Renal cortical epithelial cell (primary cell): ENCODE data around the gene FNDC7. TPM values are rescaled to one million over a fixed set of nuclear protein-coding genes. Genes with fewer than 3 reads are reported as not detected.
"Not testable (repeated sequence)": the region's sequence is repeated elsewhere in the genome, so short reads cannot be mapped to it uniquely, and the experiment has no call there.

Source experiments
- DNase-seq: peaks from one replicate; pipeline ENCODE4 v3.0.0-alpha.2; 2011; ENCODE audit warnings: low read depth
- total RNA-seq: library from RNA; depleted of rRNA; stranded (reverse); fragments of >200 nt; gene quantifications from 2 replicates; pipeline ENCODE4 v1.2.3, GENCODE V29; 2014

Gene FNDC7
- total RNA-seq, 1 donor from 2014 or later, result not detected

- no peak for DNase-seq
These were observed 17.2 kb upstream of the FNDC7 start for GRCh38 chr1:108695535-108695934.

- DNase-seq, result no peak
These were observed 13.1 kb upstream of the FNDC7 start for GRCh38 chr1:108699375-108700332.

GRCh38 chr1:108701176-108701849 is 11.4 kb upstream of the FNDC7 start:
- DNase-seq, result no peak

GRCh38 chr1:108702109-108702508 is 10.6 kb upstream of the FNDC7 start:
- not testable (repeated sequence) for DNase-seq

GRCh38 chr1:108703939-108704338 is 8.8 kb upstream of the FNDC7 start:
- no peak for DNase-seq

GRCh38 chr1:108704496-108704895 is 8.2 kb upstream of the FNDC7 start:
- peak; percentile 80 for DNase-seq

- DNase-seq, result no peak
These were observed 6.1 kb upstream of the FNDC7 start for GRCh38 chr1:108706643-108707042.

GRCh38 chr1:108708691-108709660 is 3.7 kb upstream of the FNDC7 start:
- no peak for DNase-seq

GRCh38 chr1:108715932-108716331 is 3.2 kb downstream of the FNDC7 start:
- no peak for DNase-seq

- no peak for DNase-seq
These were observed 3.9 kb downstream of the FNDC7 start for GRCh38 chr1:108716437-108717230.

GRCh38 chr1:108717774-108718316 is 5.1 kb downstream of the FNDC7 start:
- DNase-seq, result no peak

- no peak for DNase-seq
These were observed 6.4 kb downstream of the FNDC7 start for GRCh38 chr1:108718927-108719655.

- peak; percentile 82 for DNase-seq
These were observed 7.1 kb downstream of the FNDC7 start for GRCh38 chr1:108719656-108720435.

GRCh38 chr1:108722292-108722691 is 9.6 kb downstream of the FNDC7 start:
- DNase-seq, result no peak

GRCh38 chr1:108725906-108726305 is 13.2 kb downstream of the FNDC7 start:
- DNase-seq, result no peak

- no peak for DNase-seq
These were observed 15.7 kb downstream of the FNDC7 start for GRCh38 chr1:108728327-108728923.

GRCh38 chr1:108729481-108729880 is 16.8 kb downstream of the FNDC7 start:
- no peak for DNase-seq

GRCh38 chr1:108732398-108732797 is 19.7 kb downstream of the FNDC7 start:
- DNase-seq, result no peak
